CD14-positive monocyte (primary cell): ENCODE results near the gene DOCK3. TPM values are rescaled to one million over a fixed set of nuclear protein-coding genes. Genes with fewer than 3 reads are reported as not detected.
"Not testable (repeated sequence)": the region's sequence is repeated elsewhere in the genome, so short reads cannot be mapped to it uniquely, and the experiment has no call there.

ENCODE experiments used
- DNase-seq, 3 donors: peaks; one replicate each; pipeline ENCODE4 v3.0.0-alpha.2; 2011 to 2022
- H2AFZ ChIP-seq: 2 replicates; pipeline ENCODE4 v1.6.0; 2012; ENCODE audit warnings: mild to moderate bottlenecking, low read depth, low read length, inconsistent platforms; ENCODE audit not compliant: insufficient read depth, poor library complexity, severe bottlenecking
- H3K27ac ChIP-seq, 2 donors: 1 replicate in 1 of 2; 2 replicates in 1 of 2; pipeline ENCODE4 v1.5.1; 2012 to 2013; ENCODE audit warnings: low read length in 2 of 2, control low read depth in 1 of 2, inconsistent platforms in 1 of 2, low read depth in 1 of 2, mild to moderate bottlenecking in 1 of 2
- H3K27me3 ChIP-seq, 2 donors: one replicate each; pipeline versions ENCODE4 v1.6.0 to v1.6.1; 2011 to 2013; ENCODE audit warnings: low read length in 2 of 2; ENCODE audit not compliant: control insufficient read depth in 2 of 2, insufficient read depth in 2 of 2
- H3K36me3 ChIP-seq, 2 donors: replicated peaks in 1 of 2; 1 replicate in 1 of 2; 2 replicates in 1 of 2; pipeline versions ENCODE4 v1.5.1 to v1.6.1; 2012 to 2013; ENCODE audit warnings: low read length in 2 of 2, control low read depth in 1 of 2, inconsistent platforms in 1 of 2, mild to moderate bottlenecking in 1 of 2; ENCODE audit not compliant: insufficient read depth in 2 of 2, control insufficient read depth in 1 of 2
- H3K4me1 ChIP-seq, 2 donors: 1 replicate in 1 of 2; 2 replicates in 1 of 2; pipeline versions ENCODE4 v1.5.1 to v1.6.1; 2012 to 2013; ENCODE audit warnings: low read length in 2 of 2, control low read depth in 1 of 2, inconsistent platforms in 1 of 2, mild to moderate bottlenecking in 1 of 2, moderate library complexity in 1 of 2; ENCODE audit not compliant: insufficient read depth in 2 of 2, control insufficient read depth in 1 of 2
- H3K4me2 ChIP-seq: replicated peaks from 2 replicates; pipeline ENCODE3; 2012; ENCODE audit warnings: low read length, moderate library complexity, mild to moderate bottlenecking; ENCODE audit not compliant: poor library complexity, severe bottlenecking; ENCODE audit errors: extremely low read depth
- H3K4me3 ChIP-seq, 3 experiments: fragments of 200-600 bp in 1 of 3; sonication (generic) in 1 of 3; replicated peaks in 1 of 3; 1 replicate in 2 of 3; 2 replicates in 1 of 3; pipeline ENCODE4 v1.5.1; 2011 to 2013; ENCODE audit warnings: low read length in 3 of 3, mild to moderate bottlenecking in 3 of 3, control low read depth in 2 of 3, low read depth in 2 of 3, inconsistent platforms in 1 of 3, moderate library complexity in 1 of 3
- H3K79me2 ChIP-seq: 2 replicates; pipeline ENCODE4 v1.6.0; 2012; ENCODE audit warnings: mild to moderate bottlenecking, control low read depth, inconsistent platforms, low read length, moderate library complexity; ENCODE audit not compliant: insufficient read depth
- H3K9ac ChIP-seq: 2 replicates; pipeline ENCODE4 v1.6.0; 2017; ENCODE audit warnings: low read length, mild to moderate bottlenecking; ENCODE audit not compliant: insufficient read depth, poor library complexity, severe bottlenecking
- H3K9me3 ChIP-seq, 2 donors: replicated peaks in 1 of 2; 1 replicate in 1 of 2; 2 replicates in 1 of 2; pipeline versions ENCODE4 v1.5.1 to v1.6.1; 2012 to 2013; ENCODE audit warnings: low read length in 2 of 2, control low read depth in 1 of 2; ENCODE audit not compliant: control insufficient read depth in 1 of 2, insufficient read depth in 1 of 2
- H4K20me1 ChIP-seq: 2 replicates; pipeline ENCODE4 v1.6.0; 2012; ENCODE audit warnings: mild to moderate bottlenecking, low read length, control low read depth, moderate library complexity; ENCODE audit not compliant: insufficient read depth
- H3K27ac Mint-ChIP-seq, 7 donors: one replicate each; pipeline ENCODE4 v1.8.0; 2020; ENCODE audit warnings: mild to moderate bottlenecking in 7 of 7, mixed read lengths in 7 of 7, moderate library complexity in 6 of 7, inconsistent platforms in 2 of 7
- H3K27me3 Mint-ChIP-seq, 3 donors: one replicate each; pipeline ENCODE4 v1.8.0; 2021 to 2022; ENCODE audit warnings: low read depth in 3 of 3, mild to moderate bottlenecking in 3 of 3, mixed read lengths in 3 of 3, moderate library complexity in 3 of 3, inconsistent platforms in 1 of 3
- H3K36me3 Mint-ChIP-seq, 2 donors: one replicate each; pipeline ENCODE4 v1.8.0; 2020; ENCODE audit warnings: mixed read lengths in 2 of 2, inconsistent platforms in 1 of 2, mild to moderate bottlenecking in 1 of 2
- H3K4me1 Mint-ChIP-seq: one replicate; pipeline ENCODE4 v1.8.0; 2020; ENCODE audit warnings: mild to moderate bottlenecking, mixed read lengths
- H3K4me3 Mint-ChIP-seq, 2 donors: one replicate each; pipeline ENCODE4 v1.8.0; 2020; ENCODE audit warnings: mild to moderate bottlenecking in 2 of 2, mixed read lengths in 2 of 2, moderate library complexity in 1 of 2
- H3K9me3 Mint-ChIP-seq, 7 donors: one replicate each; pipeline ENCODE4 v1.8.0; 2020 to 2022; ENCODE audit warnings: mixed read lengths in 7 of 7, mild to moderate bottlenecking in 6 of 7, moderate library complexity in 6 of 7, inconsistent platforms in 2 of 7
- WGBS: methylation state at CpG from one replicate; pipeline ENCODE4 v1.1.5; 2013; ENCODE audit warnings: missing lambda C conversion rate; ENCODE audit not compliant: insufficient coverage; 5-methylcytosine and 5-hydroxymethylcytosine counted together
- intact Hi-C, 2 donors: fragments of 100-400 bp; cut with micrococcal nuclease; formaldehyde crosslinking; loops; one replicate each; pipeline versions ENCODE4 v1.15.0 to v1.15.1; 2023
- polyA plus RNA-seq, 3 donors: library from polyadenylated mRNA; depleted of rRNA in 1 of 3; unstranded in 2 of 3; stranded (reverse) in 1 of 3; fragments of 300-500 nt in 2 of 3; fragments of >200 nt in 1 of 3; fragmentation: Illumina TruSeq in 2 of 3; gene quantifications; 1 replicate in 2 of 3; 2 replicates in 1 of 3; pipeline ENCODE4 v1.2.3, GENCODE V29; 2012 to 2021
- TF ChIP-seq, protein P1 (sequence below): fragments of 200-600 bp; IDR thresholded peaks from one replicate; pipeline ENCODE4 v1.8.0; 2022; ENCODE audit warnings: antibody characterized with exemption, mild to moderate bottlenecking

The DOCK3 gene
- polyA plus RNA-seq, 3 donors = 0.03 TPM; not detected in 1

DNA sequence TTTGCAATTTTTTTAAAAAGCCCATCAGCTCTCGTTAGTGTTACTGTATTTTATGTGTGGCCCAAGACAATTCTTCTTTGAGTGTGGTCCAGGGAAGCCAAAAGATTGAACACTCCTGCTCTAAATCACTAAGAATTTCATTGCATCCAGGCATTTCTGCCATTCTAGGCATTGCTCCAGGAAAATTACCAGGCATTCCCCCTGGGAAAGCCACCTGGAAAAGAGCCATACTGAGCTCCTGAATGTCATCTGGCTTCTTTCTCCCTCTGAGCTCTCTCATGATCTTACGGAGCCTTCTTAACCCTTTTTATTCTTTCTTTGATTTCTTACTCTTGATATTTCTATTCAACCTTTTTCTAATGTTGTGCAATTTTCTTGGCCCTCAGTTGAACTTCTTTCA, 202.2 kb downstream of the DOCK3 start:
- H3K4me1 Mint-ChIP-seq = peaks cover 4% of the 10 kb centered on the region
- no peaks in the 10 kb centered on the region for H3K9me3 ChIP-seq
- no peak overlapping the region for H3K27ac ChIP-seq
- no peak overlapping the region for H2AFZ ChIP-seq
- H3K36me3 ChIP-seq = no peaks in the 10 kb centered on the region
- TF ChIP-seq, protein P1, sequence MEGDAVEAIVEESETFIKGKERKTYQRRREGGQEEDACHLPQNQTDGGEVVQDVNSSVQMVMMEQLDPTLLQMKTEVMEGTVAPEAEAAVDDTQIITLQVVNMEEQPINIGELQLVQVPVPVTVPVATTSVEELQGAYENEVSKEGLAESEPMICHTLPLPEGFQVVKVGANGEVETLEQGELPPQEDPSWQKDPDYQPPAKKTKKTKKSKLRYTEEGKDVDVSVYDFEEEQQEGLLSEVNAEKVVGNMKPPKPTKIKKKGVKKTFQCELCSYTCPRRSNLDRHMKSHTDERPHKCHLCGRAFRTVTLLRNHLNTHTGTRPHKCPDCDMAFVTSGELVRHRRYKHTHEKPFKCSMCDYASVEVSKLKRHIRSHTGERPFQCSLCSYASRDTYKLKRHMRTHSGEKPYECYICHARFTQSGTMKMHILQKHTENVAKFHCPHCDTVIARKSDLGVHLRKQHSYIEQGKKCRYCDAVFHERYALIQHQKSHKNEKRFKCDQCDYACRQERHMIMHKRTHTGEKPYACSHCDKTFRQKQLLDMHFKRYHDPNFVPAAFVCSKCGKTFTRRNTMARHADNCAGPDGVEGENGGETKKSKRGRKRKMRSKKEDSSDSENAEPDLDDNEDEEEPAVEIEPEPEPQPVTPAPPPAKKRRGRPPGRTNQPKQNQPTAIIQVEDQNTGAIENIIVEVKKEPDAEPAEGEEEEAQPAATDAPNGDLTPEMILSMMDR = no peak
- no peaks in the 10 kb centered on the region for H3K79me2 ChIP-seq
- H3K4me1 ChIP-seq = no peaks in the 10 kb centered on the region
- H4K20me1 ChIP-seq = no peaks in the 10 kb centered on the region
- H3K9ac ChIP-seq = no peak overlapping the region
- no peak for DNase-seq
- no peak overlapping the region for H3K27ac Mint-ChIP-seq
- intact Hi-C loops = no loop called here
- no peak overlapping the region for H3K4me2 ChIP-seq
- no peaks in the 10 kb centered on the region for H3K27me3 ChIP-seq
- H3K27me3 Mint-ChIP-seq = peaks cover 1 to 8% (median 6%) of the 10 kb centered on the region in 3 donors
- WGBS = no CpG with 5 or more reads among the region's 2 CpGs
- no peaks in the 10 kb centered on the region for H3K36me3 Mint-ChIP-seq
- peaks cover 0 to 5% (median 4%) of the 10 kb centered on the region in 7 donors for H3K9me3 Mint-ChIP-seq
- no peak overlapping the region for H3K4me3 Mint-ChIP-seq
- H3K4me3 ChIP-seq = no peak overlapping the region

DNA sequence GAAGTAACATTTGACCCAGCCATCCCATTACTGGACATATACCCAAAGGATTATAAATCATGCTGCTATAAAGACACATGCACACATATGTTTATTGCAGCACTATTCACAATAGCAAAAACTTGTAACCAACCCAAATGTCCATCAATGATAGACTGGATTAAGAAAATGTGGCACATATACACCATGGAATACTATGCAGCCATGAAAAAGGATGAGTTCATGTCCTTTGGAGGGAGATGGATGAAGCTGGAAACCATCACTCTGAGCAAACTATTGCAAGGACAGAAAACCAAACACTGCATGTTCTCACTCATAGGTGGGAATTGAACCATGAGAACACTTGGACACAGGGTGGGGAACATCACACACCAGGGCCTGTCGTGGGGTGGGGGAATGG, 208.0 kb downstream of the DOCK3 start:
- H3K4me2 ChIP-seq, H3K4me1 Mint-ChIP-seq, H3K9ac ChIP-seq, H4K20me1 ChIP-seq, H3K4me1 ChIP-seq, H3K27me3 Mint-ChIP-seq, H3K36me3 Mint-ChIP-seq, H3K9me3 ChIP-seq, H3K9me3 Mint-ChIP-seq, H3K27me3 ChIP-seq, H2AFZ ChIP-seq, intact Hi-C loops, H3K4me3 Mint-ChIP-seq, H3K4me3 ChIP-seq, H3K36me3 ChIP-seq, H3K27ac Mint-ChIP-seq, H3K27ac ChIP-seq, H3K79me2 ChIP-seq, DNase-seq: not testable (repeated sequence)
- no CpG with 5 or more reads among the region's 1 CpG for WGBS
